A549 (cell line): ENCODE results near the gene FANCF.

Experiments used
- CHD2 ChIP-seq: fragments of 150-350 bp; IDR thresholded peaks from 2 replicates; pipeline ENCODE4 v1.6.1; 2014; ENCODE audit warnings: low read length; ENCODE audit not compliant: partially characterized antibody
- HDAC2 ChIP-seq: fragments of 200-600 bp; sonication (generic); IDR thresholded peaks from 2 replicates; pipeline ENCODE4 v1.6.1; 2016
- JUNB ChIP-seq: fragments of >200 bp; sonication (Bioruptor Twin); formaldehyde crosslinking; IDR thresholded peaks from 2 replicates; pipeline ENCODE4 v1.6.1; 2016
- TF ChIP-seq, protein P1 (sequence below): fragments of >200 bp; sonication (Bioruptor Twin); formaldehyde crosslinking; IDR thresholded peaks from 3 replicates; pipeline ENCODE4 v1.5.1; 2016
- TF ChIP-seq, protein P2 (sequence below): IDR thresholded peaks from 2 replicates; pipeline ENCODE4 v1.6.1; 2012

DNA sequence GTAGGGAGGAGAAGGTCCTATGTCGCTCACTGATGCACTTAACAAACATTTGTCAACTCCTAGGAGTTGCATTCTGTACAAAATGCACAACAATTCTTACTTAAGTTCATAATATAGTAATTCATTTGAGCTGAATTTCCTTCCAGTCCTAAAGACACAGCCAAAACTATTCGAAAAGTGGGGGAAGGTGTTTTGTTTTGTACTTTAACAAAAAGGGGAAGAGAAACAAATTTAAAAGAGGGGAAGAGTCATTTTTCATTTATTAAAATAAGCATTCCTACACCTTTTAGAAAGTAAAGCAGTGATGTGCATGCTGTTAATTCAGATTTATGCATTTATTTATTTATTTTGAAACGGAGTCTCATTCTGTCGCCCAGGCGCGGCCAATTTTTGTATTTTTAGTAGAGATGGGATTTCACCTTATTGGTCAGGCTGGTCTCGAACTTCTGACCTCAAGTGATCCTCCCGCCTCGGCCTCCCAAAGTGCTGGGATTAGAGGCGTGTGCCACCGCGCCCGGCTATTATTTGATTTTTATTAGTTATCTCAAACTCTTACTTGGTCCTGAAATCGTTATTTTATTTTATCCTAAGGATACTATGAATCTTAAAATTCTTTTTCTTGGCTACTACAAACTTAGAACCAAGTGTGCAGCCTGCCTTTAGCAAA lies 1.1 kb upstream of the FANCF start:
- TF ChIP-seq, protein P1, sequence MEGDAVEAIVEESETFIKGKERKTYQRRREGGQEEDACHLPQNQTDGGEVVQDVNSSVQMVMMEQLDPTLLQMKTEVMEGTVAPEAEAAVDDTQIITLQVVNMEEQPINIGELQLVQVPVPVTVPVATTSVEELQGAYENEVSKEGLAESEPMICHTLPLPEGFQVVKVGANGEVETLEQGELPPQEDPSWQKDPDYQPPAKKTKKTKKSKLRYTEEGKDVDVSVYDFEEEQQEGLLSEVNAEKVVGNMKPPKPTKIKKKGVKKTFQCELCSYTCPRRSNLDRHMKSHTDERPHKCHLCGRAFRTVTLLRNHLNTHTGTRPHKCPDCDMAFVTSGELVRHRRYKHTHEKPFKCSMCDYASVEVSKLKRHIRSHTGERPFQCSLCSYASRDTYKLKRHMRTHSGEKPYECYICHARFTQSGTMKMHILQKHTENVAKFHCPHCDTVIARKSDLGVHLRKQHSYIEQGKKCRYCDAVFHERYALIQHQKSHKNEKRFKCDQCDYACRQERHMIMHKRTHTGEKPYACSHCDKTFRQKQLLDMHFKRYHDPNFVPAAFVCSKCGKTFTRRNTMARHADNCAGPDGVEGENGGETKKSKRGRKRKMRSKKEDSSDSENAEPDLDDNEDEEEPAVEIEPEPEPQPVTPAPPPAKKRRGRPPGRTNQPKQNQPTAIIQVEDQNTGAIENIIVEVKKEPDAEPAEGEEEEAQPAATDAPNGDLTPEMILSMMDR, result no peak
- TF ChIP-seq CHD2 (no peak), JUNB (no peak), HDAC2 (no peak)
- TF ChIP-seq, protein P2, sequence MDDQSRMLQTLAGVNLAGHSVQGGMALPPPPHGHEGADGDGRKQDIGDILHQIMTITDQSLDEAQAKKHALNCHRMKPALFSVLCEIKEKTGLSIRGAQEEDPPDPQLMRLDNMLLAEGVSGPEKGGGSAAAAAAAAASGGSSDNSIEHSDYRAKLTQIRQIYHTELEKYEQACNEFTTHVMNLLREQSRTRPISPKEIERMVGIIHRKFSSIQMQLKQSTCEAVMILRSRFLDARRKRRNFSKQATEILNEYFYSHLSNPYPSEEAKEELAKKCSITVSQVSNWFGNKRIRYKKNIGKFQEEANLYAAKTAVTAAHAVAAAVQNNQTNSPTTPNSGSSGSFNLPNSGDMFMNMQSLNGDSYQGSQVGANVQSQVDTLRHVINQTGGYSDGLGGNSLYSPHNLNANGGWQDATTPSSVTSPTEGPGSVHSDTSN, result no peak
